ENCODE results near the gene PARD6B.
"Not testable (repeated sequence)": the region's sequence is repeated elsewhere in the genome, so short reads cannot be mapped to it uniquely, and the experiment has no call there.

The PARD6B gene

DNA sequence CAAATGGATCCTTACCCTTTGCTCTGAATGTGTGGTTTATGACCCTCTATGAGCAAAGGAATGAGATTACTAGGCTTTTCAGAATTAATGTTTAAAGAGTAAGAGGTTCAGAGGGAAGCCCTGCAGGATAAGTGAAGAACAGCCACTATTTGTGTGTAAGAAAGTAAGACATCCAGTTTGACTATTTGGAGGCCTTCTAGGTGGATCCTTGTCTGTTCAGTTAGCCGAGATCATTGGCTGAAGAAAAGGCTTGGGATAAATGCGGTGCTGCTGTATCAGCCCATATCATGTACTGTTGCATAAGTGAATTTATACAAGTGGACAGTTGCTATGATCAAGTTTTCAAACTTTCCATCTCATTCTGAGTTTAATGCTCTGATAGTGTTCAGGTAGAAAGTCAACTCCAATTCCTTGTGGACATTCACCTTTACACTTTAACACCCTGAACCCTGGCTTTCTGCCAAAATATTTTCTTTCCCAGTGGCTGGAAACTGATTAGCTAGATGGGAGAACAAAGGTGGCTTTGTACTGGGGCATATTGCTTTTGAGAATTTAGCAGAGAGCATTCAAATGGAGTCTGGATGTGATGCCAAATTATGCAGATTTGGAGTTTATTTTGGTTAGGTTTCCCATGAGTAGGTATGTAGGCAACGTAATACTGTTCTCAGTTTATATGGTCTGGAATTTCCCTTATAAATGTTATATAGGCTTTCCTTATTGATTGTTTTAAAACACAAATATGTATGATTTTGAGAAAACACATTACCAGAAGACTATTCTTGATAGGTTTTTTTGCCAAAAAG is 15.0 kb downstream of the PARD6B start:
- DNase-seq (ENCODE audit: low read depth), result no peak

GRCh38 chr20:50747275-50747674 is 15.9 kb downstream of the PARD6B start:
- DNase-seq (ENCODE audit: low read depth), result no peak

DNA sequence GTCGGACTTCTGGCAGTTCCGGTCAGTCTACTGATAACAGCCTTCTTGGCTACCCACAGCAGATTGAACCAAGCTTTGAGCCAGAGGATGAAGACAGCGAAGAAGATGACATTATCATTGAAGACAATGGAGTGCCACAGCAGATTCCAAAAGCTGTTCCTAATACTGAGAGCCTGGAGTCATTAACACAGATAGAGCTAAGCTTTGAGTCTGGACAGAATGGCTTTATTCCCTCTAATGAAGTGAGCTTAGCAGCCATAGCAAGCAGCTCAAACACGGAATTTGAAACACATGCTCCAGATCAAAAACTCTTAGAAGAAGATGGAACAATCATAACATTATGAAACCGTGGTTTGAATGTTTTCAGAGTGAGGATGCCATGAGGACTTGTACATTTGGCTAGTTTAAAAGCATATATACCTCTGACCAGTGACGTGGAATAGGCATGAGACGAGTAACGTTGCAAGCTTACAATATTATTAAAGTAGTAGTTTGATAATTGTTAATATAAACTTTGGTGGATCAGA is 18.8 kb downstream of the PARD6B start:
- no peak for DNase-seq (ENCODE audit: low read depth)

DNA sequence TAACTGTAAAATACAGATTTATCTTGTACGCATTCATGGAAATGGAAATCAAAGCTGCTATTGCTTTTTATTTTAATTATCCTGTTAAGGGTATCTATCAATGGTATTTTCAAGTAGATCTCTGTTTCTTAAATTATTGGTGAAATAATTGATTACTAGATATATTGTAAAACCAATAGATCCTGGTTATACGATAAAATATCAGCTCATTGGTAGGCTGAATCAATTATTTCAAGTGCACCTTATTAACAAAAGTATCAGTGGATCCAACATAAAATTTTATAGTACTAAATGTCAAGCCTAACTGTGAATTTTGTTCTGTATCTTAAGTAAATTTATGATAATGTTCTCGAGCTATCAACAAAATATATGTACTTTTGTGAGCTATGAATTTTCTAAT is 21.8 kb downstream of the PARD6B start:
- DNase-seq (ENCODE audit: low read depth), result no peak

GRCh38 chr20:50754420-50754819 is 23.0 kb downstream of the PARD6B start:
- DNase-seq (ENCODE audit: low read depth), result no peak

GRCh38 chr20:50756447-50756846 is 25.1 kb downstream of the PARD6B start:
- DNase-seq (ENCODE audit: low read depth), result no peak

- no peak for DNase-seq (ENCODE audit: low read depth)
These were observed 27.1 kb downstream of the PARD6B start for GRCh38 chr20:50758469-50758868.

DNA sequence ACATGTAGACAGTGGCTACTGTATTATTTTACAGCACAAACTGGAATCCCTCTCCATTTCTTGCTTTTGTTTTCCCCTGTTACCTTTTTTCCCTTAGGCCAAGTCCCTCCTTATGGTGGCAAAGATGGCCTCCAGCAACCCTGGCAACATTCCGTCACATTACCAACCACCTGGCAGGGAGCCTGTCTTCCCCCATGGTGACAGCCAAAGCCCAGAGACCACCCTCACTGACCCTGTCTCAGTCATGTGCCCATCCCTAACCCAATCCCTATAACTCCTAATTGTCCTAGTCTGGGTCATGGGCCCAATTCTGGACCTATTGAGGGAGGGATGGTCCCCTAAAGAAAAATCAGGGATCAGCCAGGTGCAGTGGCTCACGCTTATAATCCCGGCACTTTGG is 27.6 kb downstream of the PARD6B start:
- DNase-seq (ENCODE audit: low read depth), result no peak

DNA sequence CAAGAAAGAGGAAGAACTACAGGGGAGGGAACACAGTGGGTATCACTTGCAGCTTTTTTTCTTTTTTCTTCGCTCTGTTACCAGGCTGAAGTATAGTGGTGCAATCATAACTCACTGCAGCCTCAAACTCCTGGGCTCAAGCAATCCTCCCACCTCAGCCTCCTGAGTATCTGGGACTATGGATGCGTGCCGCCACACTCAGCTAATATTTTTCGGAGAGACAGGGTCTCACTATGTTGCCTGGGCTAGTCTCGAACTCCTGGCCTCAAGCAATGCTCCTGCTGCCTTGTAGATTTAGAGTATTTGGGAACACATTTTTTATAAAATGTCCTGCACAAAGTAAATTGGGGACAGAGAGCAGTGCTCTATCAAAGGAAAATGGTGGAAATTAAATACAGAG is 28.3 kb downstream of the PARD6B start:
- no peak for DNase-seq (ENCODE audit: low read depth)

DNA sequence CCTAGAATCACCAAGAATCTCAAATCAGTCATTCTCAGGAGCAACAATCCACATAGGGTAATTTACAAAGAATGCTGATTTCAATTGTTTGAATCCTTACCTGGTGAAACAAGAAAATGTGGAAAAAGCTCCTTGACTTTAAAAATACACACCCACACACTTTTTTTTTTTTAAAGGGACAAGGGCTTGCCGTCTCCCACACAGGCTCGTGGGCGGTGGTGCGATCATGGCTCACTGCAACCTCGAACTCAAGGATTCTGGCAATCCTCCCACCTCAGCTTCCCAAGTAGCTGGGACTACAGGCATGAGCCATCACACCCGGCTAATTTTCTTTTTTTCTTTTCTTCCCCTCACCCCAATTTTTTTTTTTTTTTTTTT is 30.7 kb downstream of the PARD6B start:
- no peak for DNase-seq (ENCODE audit: low read depth)

- no peak for DNase-seq (ENCODE audit: low read depth)
These were observed 31.2 kb downstream of the PARD6B start for GRCh38 chr20:50762435-50763220.

GRCh38 chr20:50763550-50764458 is 32.4 kb downstream of the PARD6B start:
- DNase-seq (ENCODE audit: low read depth), result not testable (repeated sequence)

DNA sequence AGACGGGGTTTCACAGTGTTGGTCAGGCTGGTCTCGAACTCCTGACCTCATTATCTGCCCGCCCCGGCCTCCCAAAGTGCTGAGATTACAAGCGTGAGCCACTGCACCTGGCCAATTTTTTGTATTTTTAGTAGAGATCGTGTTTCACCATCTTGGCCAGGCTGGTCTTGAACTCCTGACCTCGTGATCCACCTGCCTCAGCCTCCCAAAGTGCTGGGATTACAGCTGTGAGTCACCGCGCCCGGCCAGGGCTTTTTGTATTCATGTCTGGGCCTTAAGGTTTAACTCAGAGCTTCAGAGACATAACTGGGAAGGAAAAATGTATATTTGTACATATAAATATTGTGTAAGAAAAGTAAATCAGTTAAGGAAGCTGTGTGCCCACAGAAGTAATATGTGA is 33.9 kb downstream of the PARD6B start:
- not testable (repeated sequence) for DNase-seq (ENCODE audit: low read depth)

DNA sequence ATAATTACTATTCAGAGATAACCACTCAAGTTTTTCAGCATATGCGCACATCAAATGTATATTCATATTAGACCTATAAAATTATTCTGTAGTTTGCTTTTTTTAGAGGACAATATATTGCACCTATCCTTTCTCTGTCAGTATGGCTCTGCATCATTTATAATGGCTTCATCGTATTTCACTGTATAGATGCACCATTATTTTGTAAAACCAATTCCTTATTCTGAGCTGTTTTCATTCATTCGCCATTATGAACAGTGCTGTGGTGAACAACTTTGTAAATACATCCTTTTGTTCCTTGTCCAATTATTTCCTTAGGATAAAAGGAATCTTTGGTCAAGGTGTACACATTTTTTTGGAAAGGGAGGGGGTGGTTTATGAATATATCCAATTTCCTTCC is 34.3 kb downstream of the PARD6B start:
- DNase-seq (ENCODE audit: low read depth), result no peak

DNA sequence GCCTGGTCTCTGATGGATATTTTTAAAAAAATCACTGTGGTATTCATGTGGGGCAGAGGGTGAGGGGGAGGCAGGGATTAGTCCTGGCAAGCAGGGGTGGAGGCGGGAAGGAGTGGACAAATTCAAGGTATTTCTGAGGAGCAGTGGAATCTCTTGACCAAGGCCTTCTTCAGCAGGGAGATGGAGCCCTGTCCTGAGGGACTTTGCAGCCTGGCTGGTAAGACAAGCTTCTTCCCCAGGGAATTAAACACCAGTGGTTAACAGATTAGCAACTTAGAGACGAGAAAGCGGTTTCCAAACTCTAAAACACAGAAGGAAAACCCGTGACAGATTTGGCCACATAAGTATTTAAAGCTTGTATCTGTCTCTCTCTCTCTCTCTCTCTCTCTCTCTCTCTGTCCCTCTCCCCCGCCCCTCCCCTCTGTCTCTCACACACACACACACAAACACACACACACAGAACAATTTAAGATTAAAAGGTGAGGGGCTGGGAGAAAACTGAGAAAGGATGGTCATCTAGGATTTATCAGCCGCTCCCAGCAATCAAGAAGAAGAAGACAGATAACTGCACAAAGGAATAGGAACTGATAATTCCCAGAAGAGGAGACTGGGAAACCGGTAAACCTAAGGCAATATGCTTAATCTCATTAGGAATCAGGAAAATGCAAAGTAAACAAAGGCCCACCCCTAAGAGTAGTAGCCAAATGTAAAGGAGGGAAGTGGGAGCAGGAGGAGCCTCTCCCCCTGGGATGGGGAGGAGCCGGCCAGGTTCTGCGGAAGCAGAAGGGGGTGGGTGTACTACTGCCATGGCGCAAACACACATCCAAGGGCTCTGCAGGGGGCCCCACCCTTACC is 35.8 kb downstream of the PARD6B start:
- DNase-seq (ENCODE audit: low read depth), result not testable (repeated sequence)

- not testable (repeated sequence) for DNase-seq (ENCODE audit: low read depth)
These were observed 37.6 kb downstream of the PARD6B start for GRCh38 chr20:50768991-50769390.

- DNase-seq (ENCODE audit: low read depth), result not testable (repeated sequence)
These were observed 38.2 kb downstream of the PARD6B start for GRCh38 chr20:50769551-50770085.

DNA sequence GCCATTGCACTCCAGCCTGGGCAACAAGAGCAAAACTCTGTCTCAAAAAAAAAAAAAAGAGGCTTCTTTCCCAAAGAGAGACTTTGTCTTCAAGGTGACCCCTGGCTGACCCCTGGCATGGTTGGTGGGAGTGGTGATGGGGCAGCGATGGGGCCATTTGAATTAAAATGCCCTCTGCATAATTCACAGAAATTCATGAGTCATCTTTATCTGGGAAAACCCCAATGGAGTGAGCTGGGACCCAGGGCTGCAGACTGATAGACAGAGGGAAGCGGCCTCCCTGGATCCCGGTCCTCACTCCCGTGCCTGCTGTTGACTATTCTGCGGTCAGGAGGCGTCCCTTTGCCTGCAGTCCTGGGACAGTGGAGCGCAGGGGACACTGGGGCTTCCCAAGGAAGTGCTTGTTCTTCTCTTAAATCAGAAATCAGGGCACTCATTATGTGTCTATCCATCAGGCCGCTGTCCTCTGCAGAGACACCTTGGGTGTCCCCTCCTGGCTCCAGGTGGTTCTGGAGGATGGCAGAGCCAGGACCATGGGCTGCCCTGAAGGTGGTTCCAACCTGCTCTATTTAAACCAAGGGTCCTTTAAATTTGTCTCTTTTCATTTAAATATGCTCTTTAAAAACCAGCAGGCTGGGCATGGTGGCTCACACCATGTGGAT is 40.2 kb downstream of the PARD6B start:
- not testable (repeated sequence) for DNase-seq (ENCODE audit: low read depth)

DNA sequence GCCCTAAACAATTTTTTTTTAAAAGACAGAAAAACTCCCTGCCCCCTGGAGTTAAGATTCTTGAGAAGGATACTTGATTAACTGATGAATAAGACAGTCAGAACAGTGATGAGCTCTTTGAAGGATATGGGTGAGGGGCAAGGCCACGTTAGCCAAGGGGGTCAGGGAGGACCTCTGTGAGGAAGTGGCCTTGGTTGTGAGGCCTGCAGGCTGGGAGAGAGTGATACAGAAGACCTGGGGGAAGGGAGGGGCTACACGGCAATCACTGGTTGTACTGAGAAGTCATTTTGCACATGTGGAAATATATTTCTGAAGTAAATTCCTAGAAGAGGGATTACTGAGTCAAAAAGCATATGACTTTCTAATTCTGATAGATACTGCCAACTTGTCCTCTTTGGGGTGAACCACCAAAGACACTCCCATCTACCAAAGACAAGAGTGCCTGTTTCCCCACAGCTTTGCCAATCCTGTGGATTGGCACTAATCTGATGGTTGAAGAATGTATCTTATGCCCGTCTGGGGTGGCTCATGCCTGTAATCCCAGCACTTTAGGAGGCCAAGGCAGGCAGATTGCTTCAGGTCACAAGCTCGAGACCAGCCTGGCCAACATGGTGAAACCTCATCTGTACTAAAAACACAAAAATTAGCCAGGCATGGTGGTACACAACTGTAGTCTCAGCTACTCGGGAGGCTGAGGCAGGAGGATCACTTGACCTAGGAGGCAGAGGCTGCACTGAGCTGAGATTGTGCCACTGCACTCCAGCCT is 41.2 kb downstream of the PARD6B start:
- DNase-seq (ENCODE audit: low read depth), result no peak

DNA sequence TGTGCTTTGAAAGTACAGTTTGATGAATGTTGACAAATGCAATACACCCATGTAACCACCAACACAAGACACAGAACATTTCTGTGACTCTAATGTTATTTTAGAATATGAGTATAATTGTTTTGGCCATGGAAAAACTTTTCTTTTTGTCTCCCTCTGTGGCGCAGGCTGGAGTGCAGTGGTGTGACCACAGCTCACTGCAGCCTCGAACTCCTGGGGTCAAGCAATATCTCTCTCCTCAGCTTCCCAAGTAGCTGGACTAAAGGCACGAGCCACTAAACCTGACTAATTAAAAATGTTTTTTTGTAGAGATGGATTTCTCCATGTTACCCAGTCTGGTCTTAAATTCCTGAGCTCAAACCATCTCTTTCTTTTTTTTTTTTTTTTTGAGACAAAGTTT is 43.1 kb downstream of the PARD6B start:
- DNase-seq (ENCODE audit: low read depth), result no peak
